MCF 10A (cell line): ENCODE results near the gene MAPKAP1. TPM values are rescaled to one million over a fixed set of nuclear protein-coding genes. Genes with fewer than 3 reads are reported as not detected.
"Not testable (repeated sequence)": the region's sequence is repeated elsewhere in the genome, so short reads cannot be mapped to it uniquely, and the experiment has no call there.

ENCODE experiments used
- BruUV-seq: library from RNA; stranded (reverse); fragments of 400-500 nt; replicated peaks from 2 replicates; lab custom pipeline; 2021; lab: Mats Ljungman, UMichigan
- CTCF ChIA-PET: fragments of 300-600 bp; sonication (Branson Sonifier 250); formaldehyde crosslinking; extraction: SDS; loops from one replicate; lab custom pipeline; 2021; ENCODE audit warnings: antibody characterized with exemption, inconsistent platforms; lab: Yijun Ruan, JAX
- POLR2A ChIA-PET: fragments of 300-600, 350-650 bp; sonication (Branson Sonifier 250); formaldehyde crosslinking; extraction: SDS; loops from one replicate; lab custom pipeline; 2020; ENCODE audit warnings: antibody characterized with exemption, inconsistent platforms; lab: Yijun Ruan, JAX
- DNase-seq: peaks from one replicate; pipeline ENCODE4 v3.0.0-alpha.2; 2018; ENCODE audit not compliant: unreplicated experiment
- H3K27ac Mint-ChIP-seq: one replicate; pipeline ENCODE4 v1.8.0; 2022; ENCODE audit warnings: mild to moderate bottlenecking, low read depth, mixed read lengths; ENCODE audit not compliant: unreplicated experiment
- H3K27me3 Mint-ChIP-seq: one replicate; pipeline ENCODE4 v1.8.0; 2022; ENCODE audit warnings: mixed read lengths; ENCODE audit not compliant: insufficient read depth, unreplicated experiment
- H3K36me3 Mint-ChIP-seq: one replicate; pipeline ENCODE4 v1.8.0; 2022; ENCODE audit warnings: mild to moderate bottlenecking, moderate library complexity, mixed read lengths; ENCODE audit not compliant: insufficient read depth, unreplicated experiment
- H3K4me1 Mint-ChIP-seq: one replicate; pipeline ENCODE4 v1.8.0; 2022; ENCODE audit warnings: mixed read lengths; ENCODE audit not compliant: insufficient read depth, unreplicated experiment
- H3K4me3 Mint-ChIP-seq: one replicate; pipeline ENCODE4 v1.8.0; 2022; ENCODE audit warnings: mild to moderate bottlenecking, moderate library complexity, mixed read lengths; ENCODE audit not compliant: unreplicated experiment
- H3K9me3 Mint-ChIP-seq: one replicate; pipeline ENCODE4 v1.8.0; 2022; ENCODE audit warnings: mixed read lengths; ENCODE audit not compliant: unreplicated experiment
- intact Hi-C: fragments of 100-400 bp; cut with micrococcal nuclease; formaldehyde crosslinking; loops from 2 replicates; pipeline ENCODE4 v1.14.1; 2022
- total RNA-seq: library from RNA; stranded (reverse); gene quantifications from 2 replicates; pipeline ENCODE4 v1.2.3, GENCODE V29; 2022
- TF ChIP-seq, protein P1 (sequence below): fragments of 200-600 bp; IDR thresholded peaks from one replicate; pipeline ENCODE4 v1.8.0; 2022; ENCODE audit warnings: antibody characterized with exemption, mild to moderate bottlenecking; ENCODE audit not compliant: unreplicated experiment

Gene MAPKAP1
- total RNA-seq, 1 experiment from 2014 or later: 74.9 TPM

DNA sequence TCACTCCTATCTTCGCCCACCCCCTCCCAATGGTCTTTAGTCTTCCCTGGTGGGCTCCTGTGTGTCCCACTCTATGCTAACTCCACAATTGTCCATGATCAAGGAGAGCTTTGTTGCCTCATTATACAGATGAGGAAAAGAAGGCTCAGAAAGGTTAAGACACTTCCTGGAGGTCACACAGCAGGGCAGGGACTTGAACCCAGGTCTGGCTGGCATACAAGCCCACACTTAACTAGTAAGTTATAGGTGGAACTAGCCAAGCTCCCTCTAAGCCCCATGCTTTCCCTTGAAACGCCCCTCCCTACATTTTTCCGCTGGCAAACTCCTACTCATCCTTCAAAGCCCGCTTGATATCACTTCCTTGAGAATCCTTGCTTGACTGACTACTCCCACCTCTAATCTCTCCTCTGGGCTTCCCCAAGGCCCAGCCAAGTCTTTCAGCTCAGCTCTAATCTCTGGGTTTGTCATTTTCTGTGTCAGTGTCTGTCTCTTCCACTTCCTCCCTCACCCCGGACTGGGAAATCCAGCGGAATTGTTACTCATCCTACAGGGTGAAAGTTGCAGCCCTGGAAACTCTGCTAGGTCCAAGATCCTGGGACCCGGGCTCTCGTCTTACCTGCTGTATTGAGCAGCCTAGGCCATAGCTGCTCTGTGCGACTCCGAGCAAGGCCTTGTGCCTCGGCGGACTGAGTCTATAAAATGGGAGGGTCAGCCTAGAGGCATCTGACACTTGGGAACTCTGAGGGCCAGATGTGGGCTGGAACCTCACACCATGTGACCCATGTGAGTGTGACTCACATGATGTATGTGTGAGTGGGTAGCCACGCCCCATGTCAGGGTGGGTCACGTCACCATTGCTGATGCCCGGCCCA lies 300.8 kb downstream of the MAPKAP1 start:
- Mint-ChIP-seq H3K27me3 (peaks cover 14% of the 10 kb centered on the region), H3K27ac (peak overlapping the region; percentile 84), H3K36me3 (peaks cover 9% of the 10 kb centered on the region), H3K4me1 (peaks cover 9% of the 10 kb centered on the region), H3K9me3 (no peaks in the 10 kb centered on the region), H3K4me3 (peak overlapping the region; percentile 61)
- no TSS peak for BruUV-seq
- POLR2A ChIA-PET: interaction anchor here (0.6 to 1.2 kb wide), 2 partner anchors 164 to 792 kb away, joined by 3 read pairs; partner anchors contain the start of gene HSPA5
- DNase-seq: peak; percentile 80
- TF ChIP-seq, protein P1, sequence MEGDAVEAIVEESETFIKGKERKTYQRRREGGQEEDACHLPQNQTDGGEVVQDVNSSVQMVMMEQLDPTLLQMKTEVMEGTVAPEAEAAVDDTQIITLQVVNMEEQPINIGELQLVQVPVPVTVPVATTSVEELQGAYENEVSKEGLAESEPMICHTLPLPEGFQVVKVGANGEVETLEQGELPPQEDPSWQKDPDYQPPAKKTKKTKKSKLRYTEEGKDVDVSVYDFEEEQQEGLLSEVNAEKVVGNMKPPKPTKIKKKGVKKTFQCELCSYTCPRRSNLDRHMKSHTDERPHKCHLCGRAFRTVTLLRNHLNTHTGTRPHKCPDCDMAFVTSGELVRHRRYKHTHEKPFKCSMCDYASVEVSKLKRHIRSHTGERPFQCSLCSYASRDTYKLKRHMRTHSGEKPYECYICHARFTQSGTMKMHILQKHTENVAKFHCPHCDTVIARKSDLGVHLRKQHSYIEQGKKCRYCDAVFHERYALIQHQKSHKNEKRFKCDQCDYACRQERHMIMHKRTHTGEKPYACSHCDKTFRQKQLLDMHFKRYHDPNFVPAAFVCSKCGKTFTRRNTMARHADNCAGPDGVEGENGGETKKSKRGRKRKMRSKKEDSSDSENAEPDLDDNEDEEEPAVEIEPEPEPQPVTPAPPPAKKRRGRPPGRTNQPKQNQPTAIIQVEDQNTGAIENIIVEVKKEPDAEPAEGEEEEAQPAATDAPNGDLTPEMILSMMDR: no peak
- intact Hi-C loops: loop anchor here (5.0 kb wide), 1 partner anchor 1086 kb away; no protein-coding TSS in a partner anchor
- CTCF ChIA-PET: interaction anchor here (0.6 to 3.8 kb wide), 9 partner anchors 11 to 1145 kb away, joined by 3 to 24 read pairs (median 3); no protein-coding TSS in a partner anchor

DNA sequence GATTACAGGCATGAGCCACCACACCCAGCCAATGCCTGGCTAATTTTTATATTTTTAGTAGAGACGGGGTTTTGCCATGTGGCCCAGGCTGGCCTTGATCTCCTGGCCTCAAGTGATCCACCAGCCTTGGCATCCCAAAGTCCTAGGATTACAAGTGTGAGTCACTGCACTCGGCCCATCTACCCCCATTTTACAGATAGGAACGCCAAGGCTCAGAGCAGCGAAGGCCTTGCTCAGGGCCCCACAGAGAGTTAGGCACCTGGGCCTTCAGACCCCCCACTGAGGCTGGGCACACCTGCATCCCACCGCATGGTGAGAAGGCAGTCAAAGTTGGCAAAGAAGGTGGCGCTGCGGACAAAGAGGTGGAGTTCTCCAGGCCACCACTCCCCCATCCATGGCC lies 302.3 kb downstream of the MAPKAP1 start:
- H3K27me3 Mint-ChIP-seq: peaks cover 7% of the 10 kb centered on the region
- no peak for DNase-seq
- H3K27ac Mint-ChIP-seq: no peak overlapping the region
- intact Hi-C loops: loop anchor here (5.0 kb wide), 1 partner anchor 1088 kb away; no protein-coding TSS in a partner anchor
- H3K36me3 Mint-ChIP-seq: peaks cover 6% of the 10 kb centered on the region
- CTCF ChIA-PET: no interaction called here
- H3K4me1 Mint-ChIP-seq: peaks cover 9% of the 10 kb centered on the region
- H3K4me3 Mint-ChIP-seq: no peak overlapping the region
- H3K9me3 Mint-ChIP-seq: no peaks in the 10 kb centered on the region
- no TSS peak for BruUV-seq
- POLR2A ChIA-PET: no interaction called here
- TF ChIP-seq, protein P1: no peak

GRCh38 chr9:125400725-125401716 lies 306.0 kb downstream of the MAPKAP1 start:
- Mint-ChIP-seq H3K4me3 (no peak overlapping the region), H3K27me3 (no peaks in the 10 kb centered on the region), H3K36me3 (peaks cover 6% of the 10 kb centered on the region), H3K27ac (no peak overlapping the region), H3K9me3 (no peaks in the 10 kb centered on the region), H3K4me1 (peaks cover 3% of the 10 kb centered on the region)
- BruUV-seq: no TSS peak
- intact Hi-C loops: no loop called here
- TF ChIP-seq, protein P1: no peak
- CTCF ChIA-PET: interaction anchor here (0.5 to 1.6 kb wide), 5 partner anchors 8 to 1157 kb away, joined by 3 to 4 read pairs (median 3); no protein-coding TSS in a partner anchor
- POLR2A ChIA-PET: interaction anchor here (0.7 to 0.8 kb wide), 2 partner anchors 27 to 31 kb away, joined by 3 read pairs; no protein-coding TSS in a partner anchor
- no peak for DNase-seq

- H3K4me3 Mint-ChIP-seq, BruUV-seq, DNase-seq, H3K36me3 Mint-ChIP-seq, H3K9me3 Mint-ChIP-seq, H3K4me1 Mint-ChIP-seq, intact Hi-C loops, H3K27ac Mint-ChIP-seq, H3K27me3 Mint-ChIP-seq: not testable (repeated sequence)
- ChIA-PET CTCF (interaction anchor here (0.5 to 1.6 kb wide), 4 partner anchors 8 to 1091 kb away, joined by 3 to 4 read pairs (median 4); no protein-coding TSS in a partner anchor), POLR2A (interaction anchor here (0.7 to 0.8 kb wide), 2 partner anchors 26 to 30 kb away, joined by 3 read pairs; no protein-coding TSS in a partner anchor)
Measured at GRCh38 chr9:125400232-125400631, 306.8 kb downstream of the MAPKAP1 start.
